ENCODE results near the gene RPAIN. TPM values are rescaled to one million over a fixed set of nuclear protein-coding genes. Genes with fewer than 3 reads are reported as not detected.

RPAIN gene
- total RNA-seq, 1 donor from 2014 or later = 32.4 TPM

- Histone ChIP-seq H3K4me1 (ENCODE audit: control insufficient read depth in 3 of 3, insufficient read depth in 3 of 3, low read length in 3 of 3) (no peaks in the 10 kb centered on the region), H3K4me3 (ENCODE audit: low read length in 3 of 3) (no peak overlapping the region), H3K9me3 (ENCODE audit: control insufficient read depth in 3 of 3, low read length in 3 of 3) (no peaks in the 10 kb centered on the region), H3K27ac (ENCODE audit: low read depth, low read length) (no peak overlapping the region), H3K36me3 (ENCODE audit: control insufficient read depth in 3 of 3, insufficient read depth in 3 of 3, low read length in 3 of 3) (peaks cover 18 to 52% (median 48%) of the 10 kb centered on the region in 3 donors), H3K9ac (ENCODE audit: low read depth in 1 of 3, low read length in 3 of 3) (no peak overlapping the region), H3K27me3 (ENCODE audit: control insufficient read depth in 3 of 3, insufficient read depth in 3 of 3, low read length in 3 of 3) (no peaks in the 10 kb centered on the region)
Observed at GRCh38 chr17:5399767-5400166, 20.2 kb upstream of the RPAIN start.

DNA sequence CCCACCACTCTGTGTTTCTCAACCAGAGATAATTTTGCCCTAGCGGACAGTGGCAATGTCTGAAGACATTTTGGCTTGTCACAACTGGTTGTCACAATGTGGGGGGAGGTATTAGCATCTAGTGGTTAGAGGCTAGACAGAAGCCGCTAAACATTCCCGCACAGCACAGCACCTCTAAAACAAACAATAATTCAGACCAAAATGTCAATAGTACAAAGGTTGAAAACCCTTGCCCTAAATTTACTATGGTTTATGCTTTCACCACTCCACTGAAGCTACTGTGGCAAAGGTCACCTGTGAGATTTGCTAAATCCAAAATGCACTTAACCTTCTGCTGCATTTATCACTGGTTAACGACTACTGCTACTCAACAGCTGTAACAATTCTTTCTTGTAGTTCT is 14.6 kb upstream of the RPAIN start:
- Histone ChIP-seq H3K4me3 (ENCODE audit: low read length in 3 of 3) (no peak overlapping the region), H3K9me3 (ENCODE audit: control insufficient read depth in 3 of 3, low read length in 3 of 3) (no peaks in the 10 kb centered on the region), H3K27me3 (ENCODE audit: control insufficient read depth in 3 of 3, insufficient read depth in 3 of 3, low read length in 3 of 3) (no peaks in the 10 kb centered on the region), H3K27ac (ENCODE audit: low read depth, low read length) (no peak overlapping the region), H3K4me1 (ENCODE audit: control insufficient read depth in 3 of 3, insufficient read depth in 3 of 3, low read length in 3 of 3) (peaks cover 0 to 4% (median 2%) of the 10 kb centered on the region in 3 donors), H3K9ac (ENCODE audit: low read depth in 1 of 3, low read length in 3 of 3) (no peak overlapping the region), H3K36me3 (ENCODE audit: control insufficient read depth in 3 of 3, insufficient read depth in 3 of 3, low read length in 3 of 3) (peaks cover 45 to 74% (median 71%) of the 10 kb centered on the region in 3 donors)

DNA sequence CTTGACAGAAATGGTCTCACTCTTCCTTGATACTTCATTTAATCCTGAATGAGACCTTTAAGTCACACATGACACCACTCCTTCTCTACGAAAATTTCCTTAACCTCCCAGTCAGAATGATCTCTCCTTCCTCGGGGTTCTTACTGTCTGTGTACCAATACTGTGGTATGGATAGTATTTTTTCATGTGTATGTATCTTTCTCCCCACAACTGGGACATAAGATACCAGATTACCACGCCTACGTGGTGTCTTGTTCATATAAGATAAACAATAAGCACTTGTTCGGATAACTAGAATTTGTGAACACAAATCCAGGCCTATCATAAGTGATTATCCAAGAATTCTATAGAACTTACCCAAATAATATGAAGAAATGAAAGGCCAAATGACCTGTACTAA is 11.8 kb upstream of the RPAIN start:
- H3K4me3 ChIP-seq (ENCODE audit: low read length in 3 of 3) = no peak overlapping the region
- H3K9me3 ChIP-seq (ENCODE audit: control insufficient read depth in 3 of 3, low read length in 3 of 3) = no peaks in the 10 kb centered on the region
- H3K4me1 ChIP-seq (ENCODE audit: control insufficient read depth in 3 of 3, insufficient read depth in 3 of 3, low read length in 3 of 3) = peaks cover 0 to 4% (median 2%) of the 10 kb centered on the region in 3 donors
- no peak overlapping the region for H3K27ac ChIP-seq (ENCODE audit: low read depth, low read length)
- no peak overlapping the region for H3K9ac ChIP-seq (ENCODE audit: low read depth in 1 of 3, low read length in 3 of 3)
- peaks cover 48 to 79% (median 72%) of the 10 kb centered on the region in 3 donors for H3K36me3 ChIP-seq (ENCODE audit: control insufficient read depth in 3 of 3, insufficient read depth in 3 of 3, low read length in 3 of 3)
- no peaks in the 10 kb centered on the region for H3K27me3 ChIP-seq (ENCODE audit: control insufficient read depth in 3 of 3, insufficient read depth in 3 of 3, low read length in 3 of 3)

GRCh38 chr17:5410594-5411272 is 9.2 kb upstream of the RPAIN start:
- no peaks in the 10 kb centered on the region for H3K27me3 ChIP-seq (ENCODE audit: control insufficient read depth in 3 of 3, insufficient read depth in 3 of 3, low read length in 3 of 3)
- H3K27ac ChIP-seq (ENCODE audit: low read depth, low read length) = no peak overlapping the region
- peak overlapping the region in 1 of 3 donors; percentile 40 for H3K9ac ChIP-seq (ENCODE audit: low read depth in 1 of 3, low read length in 3 of 3)
- H3K4me3 ChIP-seq (ENCODE audit: low read length in 3 of 3) = no peak overlapping the region
- H3K36me3 ChIP-seq (ENCODE audit: control insufficient read depth in 3 of 3, insufficient read depth in 3 of 3, low read length in 3 of 3) = peaks cover 42 to 70% (median 64%) of the 10 kb centered on the region in 3 donors
- peaks cover 4 to 10% (median 6%) of the 10 kb centered on the region in 3 donors for H3K4me1 ChIP-seq (ENCODE audit: control insufficient read depth in 3 of 3, insufficient read depth in 3 of 3, low read length in 3 of 3)
- H3K9me3 ChIP-seq (ENCODE audit: control insufficient read depth in 3 of 3, low read length in 3 of 3) = no peaks in the 10 kb centered on the region

DNA sequence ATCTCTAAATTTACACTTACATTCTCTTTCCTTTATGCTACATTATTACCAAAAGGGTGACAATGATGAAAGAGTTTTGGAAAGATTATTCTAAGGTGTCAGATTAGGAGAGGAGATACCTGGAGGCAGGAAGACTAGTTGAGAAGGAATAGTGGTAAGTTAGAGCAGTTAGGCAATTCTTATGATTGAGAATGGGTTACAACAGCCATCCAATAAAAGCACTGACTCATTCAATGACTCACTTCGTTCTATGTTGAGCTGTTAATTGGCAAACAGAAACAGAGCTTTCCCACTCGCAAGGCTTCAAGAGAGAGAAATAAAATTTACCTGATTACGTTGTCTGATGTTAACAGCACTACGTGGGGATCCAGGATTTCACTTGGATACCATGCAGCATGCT is 6.3 kb upstream of the RPAIN start:
- Histone ChIP-seq H3K9me3 (ENCODE audit: control insufficient read depth in 3 of 3, low read length in 3 of 3) (no peaks in the 10 kb centered on the region), H3K27me3 (ENCODE audit: control insufficient read depth in 3 of 3, insufficient read depth in 3 of 3, low read length in 3 of 3) (no peaks in the 10 kb centered on the region), H3K9ac (ENCODE audit: low read depth in 1 of 3, low read length in 3 of 3) (no peak overlapping the region), H3K4me3 (ENCODE audit: low read length in 3 of 3) (no peak overlapping the region), H3K36me3 (ENCODE audit: control insufficient read depth in 3 of 3, insufficient read depth in 3 of 3, low read length in 3 of 3) (peaks cover 23 to 46% (median 42%) of the 10 kb centered on the region in 3 donors), H3K4me1 (ENCODE audit: control insufficient read depth in 3 of 3, insufficient read depth in 3 of 3, low read length in 3 of 3) (peaks cover 16 to 18% (median 17%) of the 10 kb centered on the region in 3 donors), H3K27ac (ENCODE audit: low read depth, low read length) (peak overlapping the region; percentile 28)

DNA sequence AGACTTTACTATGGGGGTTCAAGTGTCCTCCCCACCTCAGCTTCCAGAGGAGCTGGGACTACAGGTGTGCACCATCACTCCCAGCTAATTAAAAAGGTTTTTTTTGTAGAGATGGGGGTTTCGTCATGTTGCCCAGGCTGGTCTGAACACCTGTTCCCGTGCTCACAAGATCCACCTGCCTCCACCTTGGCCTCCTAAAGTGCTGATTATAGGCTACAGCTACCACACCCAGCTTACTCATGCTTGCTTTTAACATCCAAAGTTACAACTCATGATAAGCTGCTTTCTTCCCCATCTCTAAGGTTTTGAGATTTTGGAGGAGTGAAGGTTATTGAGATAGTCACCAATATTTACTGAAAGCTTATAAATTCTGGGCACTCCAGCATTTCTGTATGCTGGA is 3.1 kb upstream of the RPAIN start:
- H3K4me3 ChIP-seq (ENCODE audit: low read length in 3 of 3) = no peak overlapping the region
- no peaks in the 10 kb centered on the region for H3K9me3 ChIP-seq (ENCODE audit: control insufficient read depth in 3 of 3, low read length in 3 of 3)
- no peaks in the 10 kb centered on the region for H3K27me3 ChIP-seq (ENCODE audit: control insufficient read depth in 3 of 3, insufficient read depth in 3 of 3, low read length in 3 of 3)
- peaks cover 27 to 29% (median 27%) of the 10 kb centered on the region in 3 donors for H3K4me1 ChIP-seq (ENCODE audit: control insufficient read depth in 3 of 3, insufficient read depth in 3 of 3, low read length in 3 of 3)
- peaks cover 22 to 34% (median 27%) of the 10 kb centered on the region in 3 donors for H3K36me3 ChIP-seq (ENCODE audit: control insufficient read depth in 3 of 3, insufficient read depth in 3 of 3, low read length in 3 of 3)
- H3K27ac ChIP-seq (ENCODE audit: low read depth, low read length) = no peak overlapping the region
- H3K9ac ChIP-seq (ENCODE audit: low read depth in 1 of 3, low read length in 3 of 3) = peak overlapping the region in 1 of 3 donors; percentile 45

- H3K4me1 ChIP-seq (ENCODE audit: control insufficient read depth in 3 of 3, insufficient read depth in 3 of 3, low read length in 3 of 3) = peaks cover 23 to 30% (median 29%) of the 10 kb centered on the region in 3 donors
- peak overlapping the region; percentile 87 for H3K27ac ChIP-seq (ENCODE audit: low read depth, low read length)
- H3K27me3 ChIP-seq (ENCODE audit: control insufficient read depth in 3 of 3, insufficient read depth in 3 of 3, low read length in 3 of 3) = no peaks in the 10 kb centered on the region
- peak overlapping the region; percentile 84 to 98 (median 95) for H3K4me3 ChIP-seq (ENCODE audit: low read length in 3 of 3)
- peak overlapping the region; percentile 87 to 94 (median 93) for H3K9ac ChIP-seq (ENCODE audit: low read depth in 1 of 3, low read length in 3 of 3)
- H3K36me3 ChIP-seq (ENCODE audit: control insufficient read depth in 3 of 3, insufficient read depth in 3 of 3, low read length in 3 of 3) = peaks cover 10 to 34% (median 31%) of the 10 kb centered on the region in 3 donors
- H3K9me3 ChIP-seq (ENCODE audit: control insufficient read depth in 3 of 3, low read length in 3 of 3) = no peaks in the 10 kb centered on the region
Observed at GRCh38 chr17:5418858-5419355, 1.1 kb upstream of the RPAIN start.

GRCh38 chr17:5419356-5419958 is 525 bp upstream of the RPAIN start, which contains the start of gene NUP88:
TSS of gene NUP88 (minus strand) at chr17:5419662. CDS start at chr17:5419650, 12 bp downstream.
- Histone ChIP-seq H3K9me3 (ENCODE audit: control insufficient read depth in 3 of 3, low read length in 3 of 3) (no peaks in the 10 kb centered on the region), H3K9ac (ENCODE audit: low read depth in 1 of 3, low read length in 3 of 3) (peak within 1 kb of the TSS; percentile 87 to 94 (median 93)), H3K27ac (ENCODE audit: low read depth, low read length) (peak within 1 kb of the TSS; percentile 87), H3K4me1 (ENCODE audit: control insufficient read depth in 3 of 3, insufficient read depth in 3 of 3, low read length in 3 of 3) (peaks cover 21 to 30% (median 28%) of the 10 kb centered on the region in 3 donors), H3K36me3 (ENCODE audit: control insufficient read depth in 3 of 3, insufficient read depth in 3 of 3, low read length in 3 of 3) (peaks cover 13 to 34% (median 34%) of the 10 kb centered on the region in 3 donors), H3K4me3 (ENCODE audit: low read length in 3 of 3) (peak within 1 kb of the TSS; percentile 84 to 98 (median 95)), H3K27me3 (ENCODE audit: control insufficient read depth in 3 of 3, insufficient read depth in 3 of 3, low read length in 3 of 3) (no peaks in the 10 kb centered on the region)

GRCh38 chr17:5422505-5422904 is 2.5 kb downstream of the RPAIN start:
- peaks cover 15 to 24% (median 23%) of the 10 kb centered on the region in 3 donors for H3K4me1 ChIP-seq (ENCODE audit: control insufficient read depth in 3 of 3, insufficient read depth in 3 of 3, low read length in 3 of 3)
- H3K9me3 ChIP-seq (ENCODE audit: control insufficient read depth in 3 of 3, low read length in 3 of 3) = no peaks in the 10 kb centered on the region
- no peak overlapping the region for H3K9ac ChIP-seq (ENCODE audit: low read depth in 1 of 3, low read length in 3 of 3)
- peaks cover 22 to 42% (median 41%) of the 10 kb centered on the region in 3 donors for H3K36me3 ChIP-seq (ENCODE audit: control insufficient read depth in 3 of 3, insufficient read depth in 3 of 3, low read length in 3 of 3)
- H3K4me3 ChIP-seq (ENCODE audit: low read length in 3 of 3) = no peak overlapping the region
- no peaks in the 10 kb centered on the region for H3K27me3 ChIP-seq (ENCODE audit: control insufficient read depth in 3 of 3, insufficient read depth in 3 of 3, low read length in 3 of 3)
- H3K27ac ChIP-seq (ENCODE audit: low read depth, low read length) = no peak overlapping the region

GRCh38 chr17:5424909-5425308 is 4.9 kb downstream of the RPAIN start:
- no peaks in the 10 kb centered on the region for H3K27me3 ChIP-seq (ENCODE audit: control insufficient read depth in 3 of 3, insufficient read depth in 3 of 3, low read length in 3 of 3)
- H3K27ac ChIP-seq (ENCODE audit: low read depth, low read length) = no peak overlapping the region
- H3K4me1 ChIP-seq (ENCODE audit: control insufficient read depth in 3 of 3, insufficient read depth in 3 of 3, low read length in 3 of 3) = peaks cover 13 to 17% (median 16%) of the 10 kb centered on the region in 3 donors
- peaks cover 38 to 63% (median 62%) of the 10 kb centered on the region in 3 donors for H3K36me3 ChIP-seq (ENCODE audit: control insufficient read depth in 3 of 3, insufficient read depth in 3 of 3, low read length in 3 of 3)
- no peak overlapping the region for H3K9ac ChIP-seq (ENCODE audit: low read depth in 1 of 3, low read length in 3 of 3)
- H3K9me3 ChIP-seq (ENCODE audit: control insufficient read depth in 3 of 3, low read length in 3 of 3) = no peaks in the 10 kb centered on the region
- no peak overlapping the region for H3K4me3 ChIP-seq (ENCODE audit: low read length in 3 of 3)
